Measurements from ENCODE around the gene PRTFDC1.

Gene PRTFDC1

GRCh38 chr10:24898501-24898900 is 53.9 kb downstream of the PRTFDC1 start:
- TF ChIP-seq CTCF (IDR thresholded peaks at IDR 0.05; ENCODE audit: low read length, missing control alignments), result no peak
- DNase-seq (ENCODE audit: low read depth), result no peak
- no peak overlapping the region for H3K4me3 ChIP-seq (replicated peaks; ENCODE audit: low read depth, low read length)

- DNase-seq (ENCODE audit: low read depth), result peak; percentile 78
- TF ChIP-seq CTCF (IDR thresholded peaks at IDR 0.05; ENCODE audit: low read length, missing control alignments), result no peak
- H3K4me3 ChIP-seq (replicated peaks; ENCODE audit: low read depth, low read length), result no peak overlapping the region
Measured at GRCh38 chr10:24897326-24897926, 55.0 kb downstream of the PRTFDC1 start.

GRCh38 chr10:24894728-24895127 is 57.7 kb downstream of the PRTFDC1 start:
- H3K4me3 ChIP-seq (replicated peaks; ENCODE audit: low read depth, low read length), result no peak overlapping the region
- DNase-seq (ENCODE audit: low read depth), result no peak
- TF ChIP-seq CTCF (IDR thresholded peaks at IDR 0.05; ENCODE audit: low read length, missing control alignments), result no peak

GRCh38 chr10:24894309-24894708 is 58.1 kb downstream of the PRTFDC1 start:
- peak; percentile 82 for DNase-seq (ENCODE audit: low read depth)
- H3K4me3 ChIP-seq (replicated peaks; ENCODE audit: low read depth, low read length), result no peak overlapping the region
- TF ChIP-seq CTCF (IDR thresholded peaks at IDR 0.05; ENCODE audit: low read length, missing control alignments), result no peak

GRCh38 chr10:24893127-24893526 is 59.3 kb downstream of the PRTFDC1 start:
- H3K4me3 ChIP-seq (replicated peaks; ENCODE audit: low read depth, low read length), result no peak overlapping the region
- no peak for TF ChIP-seq CTCF (IDR thresholded peaks at IDR 0.05; ENCODE audit: low read length, missing control alignments)
- DNase-seq (ENCODE audit: low read depth), result peak; percentile 67

GRCh38 chr10:24891823-24892222 is 60.6 kb downstream of the PRTFDC1 start:
- H3K4me3 ChIP-seq (replicated peaks; ENCODE audit: low read depth, low read length), result no peak overlapping the region
- DNase-seq (ENCODE audit: low read depth), result peak; percentile 66
- no peak for TF ChIP-seq CTCF (IDR thresholded peaks at IDR 0.05; ENCODE audit: low read length, missing control alignments)

GRCh38 chr10:24889639-24890038 is 62.8 kb downstream of the PRTFDC1 start:
- H3K4me3 ChIP-seq (replicated peaks; ENCODE audit: low read depth, low read length), result no peak overlapping the region
- peak; percentile 38 for DNase-seq (ENCODE audit: low read depth)
- TF ChIP-seq CTCF (IDR thresholded peaks at IDR 0.05; ENCODE audit: low read length, missing control alignments), result no peak

All from fibroblast of pulmonary artery (primary cell).